GM21423 (cell line): Measurements from ENCODE around the gene PDZRN4.
"Not testable (repeated sequence)": the region's sequence is repeated elsewhere in the genome, so short reads cannot be mapped to it uniquely, and the experiment has no call there.

ENCODE experiments used
- ATAC-seq: cut with Tn5 transposase; IDR thresholded peaks from one replicate; pipeline ENCODE4 v1.9.1; 2021; ENCODE audit warnings: mild to moderate bottlenecking, moderate library complexity; ENCODE audit not compliant: unreplicated experiment

PDZRN4 gene

GRCh38 chr12:41548926-41549325 lies 360.8 kb downstream of the PDZRN4 start:
- no peak for ATAC-seq

GRCh38 chr12:41552588-41552987 lies 364.5 kb downstream of the PDZRN4 start:
- no peak for ATAC-seq

GRCh38 chr12:41556176-41556575 lies 368.1 kb downstream of the PDZRN4 start:
- no peak for ATAC-seq

- no peak for ATAC-seq
These were observed 369.2 kb downstream of the PDZRN4 start for GRCh38 chr12:41557344-41557743.

GRCh38 chr12:41558671-41559070 lies 370.6 kb downstream of the PDZRN4 start:
- ATAC-seq = no peak

GRCh38 chr12:41563051-41563450 lies 374.9 kb downstream of the PDZRN4 start:
- ATAC-seq = no peak

- no peak for ATAC-seq
These were observed 376.7 kb downstream of the PDZRN4 start for GRCh38 chr12:41564816-41565215.

- no peak for ATAC-seq
These were observed 378.6 kb downstream of the PDZRN4 start for GRCh38 chr12:41566703-41567102.

GRCh38 chr12:41573445-41573844 lies 385.3 kb downstream of the PDZRN4 start:
- no peak for ATAC-seq

- no peak for ATAC-seq
These were observed 388.8 kb downstream of the PDZRN4 start for GRCh38 chr12:41576925-41577324.

- ATAC-seq = no peak
These were observed 389.9 kb downstream of the PDZRN4 start for GRCh38 chr12:41577995-41578394.

GRCh38 chr12:41585784-41586183 lies 397.7 kb downstream of the PDZRN4 start:
- ATAC-seq = no peak

GRCh38 chr12:41587574-41587973 lies 399.5 kb downstream of the PDZRN4 start:
- no peak for ATAC-seq

- ATAC-seq = no peak
These were observed 401.8 kb downstream of the PDZRN4 start for GRCh38 chr12:41589878-41590277.

GRCh38 chr12:41596190-41596589 lies 408.1 kb downstream of the PDZRN4 start:
- no peak for ATAC-seq

- no peak for ATAC-seq
These were observed 416.7 kb downstream of the PDZRN4 start for GRCh38 chr12:41604830-41605229.

- no peak for ATAC-seq
These were observed 417.6 kb downstream of the PDZRN4 start for GRCh38 chr12:41605545-41606305.

GRCh38 chr12:41606468-41607445 lies 418.6 kb downstream of the PDZRN4 start:
- no peak for ATAC-seq

- ATAC-seq = no peak
These were observed 424.9 kb downstream of the PDZRN4 start for GRCh38 chr12:41612892-41613557.

GRCh38 chr12:41615174-41615573 lies 427.1 kb downstream of the PDZRN4 start:
- not testable (repeated sequence) for ATAC-seq

- ATAC-seq = no peak
These were observed 431.6 kb downstream of the PDZRN4 start for GRCh38 chr12:41619705-41620104.
